AG08395 (cell line): Measurements from ENCODE around the gene TRPC6.
"Not testable (repeated sequence)": the region's sequence is repeated elsewhere in the genome, so short reads cannot be mapped to it uniquely, and the experiment has no call there.

ENCODE experiments used
- DNase-seq: peaks from one replicate; pipeline ENCODE4 v3.0.0; 2012; ENCODE audit warnings: mixed read lengths, low spot score

The TRPC6 gene

GRCh38 chr11:101448881-101449442 lies 134.8 kb downstream of the TRPC6 start:
- peak; percentile 23 for DNase-seq

GRCh38 chr11:101446726-101447125 lies 137.1 kb downstream of the TRPC6 start:
- DNase-seq: no peak

GRCh38 chr11:101446238-101446637 lies 137.6 kb downstream of the TRPC6 start:
- peak; percentile 51 for DNase-seq

- peak; percentile 21 for DNase-seq
These were observed 138.0 kb downstream of the TRPC6 start for GRCh38 chr11:101445761-101446160.

GRCh38 chr11:101444851-101445250 lies 139.0 kb downstream of the TRPC6 start:
- DNase-seq: no peak

- DNase-seq: no peak
These were observed 139.6 kb downstream of the TRPC6 start for GRCh38 chr11:101444164-101444563.

- DNase-seq: peak; percentile 12
These were observed 140.8 kb downstream of the TRPC6 start for GRCh38 chr11:101442936-101443521.

- peak; percentile 78 for DNase-seq
These were observed 141.6 kb downstream of the TRPC6 start for GRCh38 chr11:101442171-101442570.

GRCh38 chr11:101441747-101442146 lies 142.1 kb downstream of the TRPC6 start:
- DNase-seq: no peak

GRCh38 chr11:101439488-101439887 lies 144.3 kb downstream of the TRPC6 start:
- DNase-seq: no peak

- not testable (repeated sequence) for DNase-seq
These were observed 145.1 kb downstream of the TRPC6 start for GRCh38 chr11:101438708-101439107.

- no peak for DNase-seq
These were observed 145.7 kb downstream of the TRPC6 start for GRCh38 chr11:101438126-101438525.

- DNase-seq: peak; percentile 32
These were observed 147.2 kb downstream of the TRPC6 start for GRCh38 chr11:101436511-101437142.

GRCh38 chr11:101435408-101435973 lies 148.3 kb downstream of the TRPC6 start:
- no peak for DNase-seq

- no peak for DNase-seq
These were observed 149.7 kb downstream of the TRPC6 start for GRCh38 chr11:101434026-101434643.

- DNase-seq: no peak
These were observed 150.7 kb downstream of the TRPC6 start for GRCh38 chr11:101433151-101433550.

- DNase-seq: no peak
These were observed 153.9 kb downstream of the TRPC6 start for GRCh38 chr11:101429703-101430540.

GRCh38 chr11:101428918-101429317 lies 154.9 kb downstream of the TRPC6 start:
- peak; percentile 43 for DNase-seq

GRCh38 chr11:101407324-101407723 lies 176.5 kb downstream of the TRPC6 start:
- peak; percentile 60 for DNase-seq
